Sigmoid colon (tissue), 4 donors: Measurements from ENCODE around the gene KCNJ1.

Experiments
- POLR2A ChIP-seq, 2 donors: fragments of 450-650 bp; IDR thresholded peaks; one replicate each; pipeline ENCODE4 v1.6.1; 2016; ENCODE audit warnings: antibody characterized with exemption in 2 of 2, mild to moderate bottlenecking in 2 of 2, moderate library complexity in 2 of 2
- POLR2AphosphoS5 ChIP-seq, 4 donors: sonication (generic); formaldehyde crosslinking; IDR thresholded peaks; one replicate each; pipeline ENCODE4 v1.6.1; 2017; ENCODE audit warnings: antibody characterized with exemption in 4 of 4
- TF ChIP-seq, protein P1 (sequence below), 4 experiments: fragments of 450-650 bp in 3 of 4; fragments of 200-600 bp in 1 of 4; IDR thresholded peaks; one replicate each; pipeline ENCODE4 v1.5.1; 2016 to 2019; ENCODE audit warnings: antibody characterized with exemption in 4 of 4, mild to moderate bottlenecking in 3 of 4, moderate library complexity in 2 of 4

DNA sequence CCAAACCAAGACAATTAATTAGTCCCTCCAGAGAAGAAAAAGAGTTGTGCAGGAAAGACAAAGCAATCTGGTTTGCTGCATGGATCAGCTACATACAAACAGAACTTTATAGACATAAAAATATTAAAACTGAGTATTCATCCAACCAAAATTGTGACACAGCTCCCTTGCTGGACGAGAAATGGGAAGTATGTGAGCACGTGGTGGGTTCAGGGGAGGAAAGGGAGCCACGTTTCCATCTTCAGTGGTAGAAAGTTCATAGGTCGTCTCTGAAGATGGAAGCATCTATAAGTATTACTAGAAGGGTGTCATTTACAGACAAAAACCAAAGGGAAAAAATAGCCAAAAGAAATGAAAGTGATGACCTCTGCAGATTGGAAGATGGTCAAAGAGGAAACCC lies 17.0 kb upstream of the KCNJ1 start:
- TF ChIP-seq, protein P1, sequence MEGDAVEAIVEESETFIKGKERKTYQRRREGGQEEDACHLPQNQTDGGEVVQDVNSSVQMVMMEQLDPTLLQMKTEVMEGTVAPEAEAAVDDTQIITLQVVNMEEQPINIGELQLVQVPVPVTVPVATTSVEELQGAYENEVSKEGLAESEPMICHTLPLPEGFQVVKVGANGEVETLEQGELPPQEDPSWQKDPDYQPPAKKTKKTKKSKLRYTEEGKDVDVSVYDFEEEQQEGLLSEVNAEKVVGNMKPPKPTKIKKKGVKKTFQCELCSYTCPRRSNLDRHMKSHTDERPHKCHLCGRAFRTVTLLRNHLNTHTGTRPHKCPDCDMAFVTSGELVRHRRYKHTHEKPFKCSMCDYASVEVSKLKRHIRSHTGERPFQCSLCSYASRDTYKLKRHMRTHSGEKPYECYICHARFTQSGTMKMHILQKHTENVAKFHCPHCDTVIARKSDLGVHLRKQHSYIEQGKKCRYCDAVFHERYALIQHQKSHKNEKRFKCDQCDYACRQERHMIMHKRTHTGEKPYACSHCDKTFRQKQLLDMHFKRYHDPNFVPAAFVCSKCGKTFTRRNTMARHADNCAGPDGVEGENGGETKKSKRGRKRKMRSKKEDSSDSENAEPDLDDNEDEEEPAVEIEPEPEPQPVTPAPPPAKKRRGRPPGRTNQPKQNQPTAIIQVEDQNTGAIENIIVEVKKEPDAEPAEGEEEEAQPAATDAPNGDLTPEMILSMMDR (IDR thresholded peaks at IDR 0.05) = no peak
- no peak for TF ChIP-seq POLR2AphosphoS5 (IDR thresholded peaks at IDR 0.05)
- TF ChIP-seq POLR2A (IDR thresholded peaks at IDR 0.05) = no peak
